Right kidney (tissue), 1 donor: ENCODE measurements around the gene MALT1.
A peak's percentile ranks its signal among the peaks of the same experiment; 100 is the strongest.
"Not testable (repeated sequence)": the region's sequence is repeated elsewhere in the genome, so short reads cannot be mapped to it uniquely, and the experiment has no call there.

ENCODE experiments used
- DNase-seq: peaks from one replicate; pipeline ENCODE4 v3.0.0-alpha.2; 2016

MALT1 gene

GRCh38 chr18:58770601-58771000 is 99.3 kb downstream of the MALT1 start:
- DNase-seq, result no peak

GRCh38 chr18:58772161-58772560 is 100.9 kb downstream of the MALT1 start:
- DNase-seq, result no peak

GRCh38 chr18:58776084-58776483 is 104.8 kb downstream of the MALT1 start:
- no peak for DNase-seq

- not testable (repeated sequence) for DNase-seq
Measured at GRCh38 chr18:58776541-58776940, 105.3 kb downstream of the MALT1 start.

- no peak for DNase-seq
Measured at GRCh38 chr18:58777471-58777870, 106.2 kb downstream of the MALT1 start.

GRCh38 chr18:58779529-58779928 is 108.3 kb downstream of the MALT1 start:
- no peak for DNase-seq

- no peak for DNase-seq
Measured at GRCh38 chr18:58780045-58780444, 108.8 kb downstream of the MALT1 start.

- peak; percentile 70 for DNase-seq
Measured at GRCh38 chr18:58781627-58782194, 110.4 kb downstream of the MALT1 start.

DNA sequence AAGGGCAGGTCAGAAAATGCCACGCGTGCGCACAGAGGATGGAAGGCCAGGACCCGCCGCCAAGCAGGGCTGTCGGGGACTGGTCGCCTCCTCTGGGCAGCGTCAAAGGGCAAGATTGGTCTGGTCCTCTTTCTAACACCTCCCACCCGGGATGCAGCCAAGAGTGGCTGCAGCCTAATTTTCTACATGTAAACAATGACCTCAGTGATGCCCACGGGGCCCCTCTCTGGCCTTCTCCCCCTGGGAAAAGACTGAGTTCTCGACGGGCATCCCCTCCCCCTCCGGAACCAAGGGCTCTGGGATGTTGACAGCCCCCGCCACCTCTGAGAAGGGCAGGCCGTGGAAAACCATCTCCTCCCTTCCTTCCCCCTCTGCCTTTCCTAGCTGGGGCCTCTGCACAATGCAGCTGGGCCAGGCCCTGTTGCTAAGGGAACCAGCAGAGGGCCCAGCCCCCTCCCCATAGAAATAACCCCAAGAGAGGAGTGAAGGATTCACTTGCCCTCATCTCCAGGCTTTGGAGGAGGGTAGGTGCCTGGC is 113.4 kb downstream of the MALT1 start:
- DNase-seq, result peak; percentile 35

DNA sequence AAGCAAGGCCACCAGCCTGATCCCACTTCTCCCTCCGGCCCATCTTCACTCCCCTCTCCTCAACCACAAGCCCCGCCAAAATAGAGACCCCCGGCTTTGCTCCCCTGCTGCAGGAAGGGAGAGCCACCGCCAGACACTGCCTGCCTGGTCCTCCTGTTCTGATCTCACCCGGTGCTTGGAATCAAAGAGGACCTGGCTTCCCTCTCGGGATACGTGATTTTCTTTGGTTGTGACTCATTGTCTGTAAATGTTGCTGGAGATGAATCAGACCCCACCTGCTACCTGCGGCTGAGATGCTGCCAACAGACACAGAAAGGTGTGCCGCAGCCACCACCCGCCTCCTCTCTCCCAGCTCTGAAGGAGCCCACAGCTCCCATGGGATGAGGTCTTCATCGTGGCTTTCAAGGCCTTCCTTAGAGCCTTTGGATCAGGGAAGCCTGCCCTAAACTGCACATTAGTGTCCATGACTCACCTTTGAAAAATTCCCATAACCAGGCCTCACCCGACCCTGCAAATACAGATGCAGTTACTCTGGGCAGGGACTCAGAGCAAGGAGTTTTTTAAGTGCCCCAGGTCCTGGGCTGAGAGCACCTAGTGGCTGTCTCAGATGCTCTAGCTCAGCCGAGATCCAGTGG is 114.0 kb downstream of the MALT1 start:
- no peak for DNase-seq

DNA sequence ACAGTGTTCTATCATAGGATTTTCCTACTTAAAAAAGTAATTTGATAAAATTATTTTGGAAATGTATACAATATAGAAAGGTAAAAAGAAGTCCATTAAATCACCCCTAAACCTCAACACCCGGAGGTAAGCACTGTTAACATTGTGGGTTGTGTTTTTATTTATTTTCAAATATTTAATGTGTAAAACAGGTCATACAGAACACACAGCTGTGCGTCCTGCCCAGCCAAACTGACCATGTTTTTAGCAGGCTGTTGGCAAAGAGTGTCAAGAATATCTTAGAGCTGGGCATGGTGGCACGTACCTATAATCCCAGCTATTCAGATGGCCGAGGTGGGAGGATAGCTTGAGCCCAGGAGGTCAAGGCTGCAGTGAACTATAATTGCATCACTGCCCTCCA is 114.6 kb downstream of the MALT1 start:
- DNase-seq, result no peak

- DNase-seq, result no peak
Measured at GRCh38 chr18:58787536-58788149, 116.4 kb downstream of the MALT1 start.

- no peak for DNase-seq
Measured at GRCh38 chr18:58788470-58788869, 117.2 kb downstream of the MALT1 start.

GRCh38 chr18:58788971-58789875 is 118.0 kb downstream of the MALT1 start:
- peak; percentile 63 for DNase-seq

DNA sequence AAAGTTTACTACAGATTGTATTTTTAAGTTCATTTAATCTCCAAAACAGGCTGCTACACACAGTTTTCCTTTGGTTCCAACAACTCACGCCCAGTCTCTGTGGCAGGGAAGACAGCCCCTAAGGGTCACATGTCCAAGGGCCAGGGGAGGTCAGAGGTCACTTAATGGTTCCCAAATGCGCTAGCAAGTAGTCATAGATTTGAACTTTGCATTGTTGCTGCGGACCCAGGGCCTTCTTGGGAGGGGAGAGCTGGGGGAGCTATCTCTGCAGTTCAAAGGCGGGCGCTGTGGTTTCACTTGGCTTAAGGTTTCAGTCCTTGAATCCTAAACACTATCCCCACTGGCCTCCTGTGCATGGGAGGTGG is 118.6 kb downstream of the MALT1 start:
- DNase-seq, result peak; percentile 58

GRCh38 chr18:58792086-58792485 is 120.8 kb downstream of the MALT1 start:
- DNase-seq, result no peak

DNA sequence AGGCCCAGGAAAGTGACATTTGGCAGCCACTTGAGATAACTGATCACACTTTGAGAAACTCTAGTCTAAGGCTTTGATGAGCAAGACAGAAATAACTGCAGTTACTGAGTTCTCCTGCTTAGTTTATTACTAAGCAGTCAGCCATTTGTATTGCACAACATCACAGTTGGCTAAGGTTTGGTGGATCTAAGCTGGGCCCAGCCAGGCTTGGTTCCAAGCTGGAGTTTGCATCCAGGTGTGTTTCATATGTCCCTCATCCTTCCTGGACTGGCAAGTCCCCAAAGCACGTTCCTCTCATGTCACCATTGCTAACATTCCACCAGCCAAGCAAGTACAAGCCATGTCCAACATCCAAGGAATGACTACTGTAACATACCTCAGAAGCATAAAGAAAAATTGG is 122.1 kb downstream of the MALT1 start:
- no peak for DNase-seq

DNA sequence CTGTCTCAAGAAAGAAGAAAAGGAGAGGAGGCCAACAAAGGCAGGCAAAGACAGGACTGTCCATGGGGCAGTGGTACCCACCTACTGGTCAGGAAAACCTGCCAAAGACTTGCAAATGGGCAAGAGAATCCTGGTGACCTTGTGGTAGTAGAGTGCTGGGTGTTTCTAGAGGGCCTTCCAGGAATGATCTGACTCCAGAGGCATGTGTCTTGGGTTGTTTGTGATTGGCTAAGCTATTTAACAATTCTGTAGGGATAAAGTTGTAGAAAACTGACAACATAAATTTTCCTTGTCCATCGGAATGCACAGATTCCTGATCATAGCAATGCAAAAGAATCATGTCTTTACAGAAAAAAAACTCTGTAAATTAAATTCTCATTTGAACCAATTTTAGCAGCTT is 125.0 kb downstream of the MALT1 start:
- DNase-seq, result no peak

GRCh38 chr18:58800582-58800981 is 129.3 kb downstream of the MALT1 start:
- DNase-seq, result no peak

- no peak for DNase-seq
Measured at GRCh38 chr18:58802959-58803358, 131.7 kb downstream of the MALT1 start.

- DNase-seq, result no peak
Measured at GRCh38 chr18:58803978-58804377, 132.7 kb downstream of the MALT1 start.
